Calu3 (cell line): ENCODE measurements around the gene DLGAP1. TPM values are rescaled to one million over a fixed set of nuclear protein-coding genes. Genes with fewer than 3 reads are reported as not detected.

Source experiments
- BruUV-seq: library from RNA; stranded (reverse); fragments of 400-500 nt; replicated peaks from 2 replicates; lab custom pipeline; 2021; lab: Mats Ljungman, UMichigan
- CTCF ChIA-PET: fragments of 300-600 bp; sonication (Branson Sonifier 250); formaldehyde crosslinking; loops from one replicate; lab custom pipeline; 2022; ENCODE audit warnings: antibody characterized with exemption; lab: Charles Lee
- DNase-seq: peaks from one replicate; pipeline ENCODE4 v3.0.0; 2022
- H3K27ac Mint-ChIP-seq: one replicate; pipeline ENCODE4 v1.8.0; 2022; ENCODE audit warnings: mixed read lengths; ENCODE audit not compliant: unreplicated experiment
- H3K27me3 Mint-ChIP-seq: one replicate; pipeline ENCODE4 v1.8.0; 2022; ENCODE audit warnings: mixed read lengths; ENCODE audit not compliant: unreplicated experiment
- H3K36me3 Mint-ChIP-seq: one replicate; pipeline ENCODE4 v1.8.0; 2022; ENCODE audit warnings: mild to moderate bottlenecking, moderate library complexity, mixed read lengths; ENCODE audit not compliant: insufficient read depth, unreplicated experiment
- H3K4me1 Mint-ChIP-seq: one replicate; pipeline ENCODE4 v1.8.0; 2022; ENCODE audit warnings: mild to moderate bottlenecking, low read depth, mixed read lengths; ENCODE audit not compliant: unreplicated experiment
- H3K4me3 Mint-ChIP-seq: one replicate; pipeline ENCODE4 v1.8.0; 2022; ENCODE audit warnings: mild to moderate bottlenecking, low read depth, moderate library complexity, mixed read lengths; ENCODE audit not compliant: unreplicated experiment
- H3K9me3 Mint-ChIP-seq: one replicate; pipeline ENCODE4 v1.8.0; 2022; ENCODE audit warnings: low read depth, mixed read lengths; ENCODE audit not compliant: unreplicated experiment
- intact Hi-C: fragments of 100-400 bp; cut with micrococcal nuclease; formaldehyde crosslinking; loops from one replicate; pipeline ENCODE4 v1.10.0; 2022; ENCODE audit not compliant: unreplicated experiment
- total RNA-seq: library from RNA; stranded (reverse); gene quantifications from 2 replicates; pipeline ENCODE4 v1.2.3, GENCODE V29; 2022
- TF ChIP-seq, protein P1 (sequence below): fragments of 200-600 bp; IDR thresholded peaks from one replicate; pipeline ENCODE4 v1.8.0; 2022; ENCODE audit warnings: antibody characterized with exemption; ENCODE audit not compliant: unreplicated experiment

Gene DLGAP1
- total RNA-seq, 1 experiment from 2014 or later, result 9.0 TPM

DNA sequence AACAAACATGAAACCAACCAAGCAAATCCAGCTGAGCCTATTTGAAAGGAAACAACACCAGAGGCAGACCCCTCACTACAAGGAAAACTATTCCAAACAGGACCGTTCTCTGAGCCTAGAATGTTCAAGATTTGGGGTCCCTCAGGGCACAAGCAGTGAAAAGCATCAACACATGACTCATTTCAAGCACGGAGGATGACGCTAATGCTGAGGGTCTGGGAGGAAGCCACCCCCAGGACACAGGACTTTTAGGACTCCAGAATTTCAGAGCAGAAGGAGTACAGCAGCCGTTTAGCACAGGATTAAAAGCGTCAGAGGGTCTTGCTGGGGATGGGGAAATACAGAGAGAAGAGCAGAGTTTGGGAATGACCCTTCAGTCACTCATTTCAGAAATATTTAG is 168.9 kb downstream of the DLGAP1 start:
- Mint-ChIP-seq H3K9me3 (no peaks in the 10 kb centered on the region), H3K36me3 (no peaks in the 10 kb centered on the region), H3K27me3 (no peaks in the 10 kb centered on the region), H3K27ac (no peak overlapping the region), H3K4me1 (no peaks in the 10 kb centered on the region), H3K4me3 (no peak overlapping the region)
- BruUV-seq, result no TSS peak
- DNase-seq, result no peak
- intact Hi-C loops, result no loop called here
- CTCF ChIA-PET, result no interaction called here
- TF ChIP-seq, protein P1, sequence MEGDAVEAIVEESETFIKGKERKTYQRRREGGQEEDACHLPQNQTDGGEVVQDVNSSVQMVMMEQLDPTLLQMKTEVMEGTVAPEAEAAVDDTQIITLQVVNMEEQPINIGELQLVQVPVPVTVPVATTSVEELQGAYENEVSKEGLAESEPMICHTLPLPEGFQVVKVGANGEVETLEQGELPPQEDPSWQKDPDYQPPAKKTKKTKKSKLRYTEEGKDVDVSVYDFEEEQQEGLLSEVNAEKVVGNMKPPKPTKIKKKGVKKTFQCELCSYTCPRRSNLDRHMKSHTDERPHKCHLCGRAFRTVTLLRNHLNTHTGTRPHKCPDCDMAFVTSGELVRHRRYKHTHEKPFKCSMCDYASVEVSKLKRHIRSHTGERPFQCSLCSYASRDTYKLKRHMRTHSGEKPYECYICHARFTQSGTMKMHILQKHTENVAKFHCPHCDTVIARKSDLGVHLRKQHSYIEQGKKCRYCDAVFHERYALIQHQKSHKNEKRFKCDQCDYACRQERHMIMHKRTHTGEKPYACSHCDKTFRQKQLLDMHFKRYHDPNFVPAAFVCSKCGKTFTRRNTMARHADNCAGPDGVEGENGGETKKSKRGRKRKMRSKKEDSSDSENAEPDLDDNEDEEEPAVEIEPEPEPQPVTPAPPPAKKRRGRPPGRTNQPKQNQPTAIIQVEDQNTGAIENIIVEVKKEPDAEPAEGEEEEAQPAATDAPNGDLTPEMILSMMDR, result no peak

DNA sequence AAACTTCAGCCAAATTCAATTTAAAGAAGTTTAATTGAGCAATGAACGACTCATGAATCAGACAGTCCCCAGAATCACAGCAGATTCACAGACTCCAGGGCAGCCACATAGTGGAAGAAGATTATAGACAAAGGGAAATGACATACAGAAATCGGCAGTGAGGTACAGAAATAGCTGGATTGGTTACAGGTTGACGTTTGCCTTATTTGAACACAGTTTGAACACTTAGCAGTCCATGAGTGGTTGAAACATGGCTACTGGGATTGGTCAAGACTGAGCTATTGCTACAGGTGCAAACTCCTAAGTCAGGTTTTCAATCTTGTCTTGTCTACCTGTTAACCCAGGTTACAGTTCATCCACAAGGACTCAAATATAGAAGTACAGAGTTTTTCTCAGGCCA is 169.6 kb downstream of the DLGAP1 start:
- DNase-seq, result no peak
- Mint-ChIP-seq H3K9me3 (no peaks in the 10 kb centered on the region), H3K27ac (no peak overlapping the region), H3K36me3 (no peaks in the 10 kb centered on the region), H3K4me3 (no peak overlapping the region), H3K27me3 (no peaks in the 10 kb centered on the region), H3K4me1 (no peaks in the 10 kb centered on the region)
- CTCF ChIA-PET, result interaction anchor here (0.8 kb wide), 1 partner anchor 45 kb away, joined by 3 read pairs; no protein-coding TSS in a partner anchor
- no TSS peak for BruUV-seq
- intact Hi-C loops, result no loop called here
- TF ChIP-seq, protein P1, result no peak

GRCh38 chr18:4284528-4284927 is 170.6 kb downstream of the DLGAP1 start:
- Mint-ChIP-seq H3K9me3 (no peaks in the 10 kb centered on the region), H3K27me3 (no peaks in the 10 kb centered on the region), H3K4me3 (no peak overlapping the region), H3K4me1 (no peaks in the 10 kb centered on the region), H3K27ac (no peak overlapping the region), H3K36me3 (no peaks in the 10 kb centered on the region)
- no TSS peak for BruUV-seq
- TF ChIP-seq, protein P1, result no peak
- peak; percentile 34 for DNase-seq
- CTCF ChIA-PET, result interaction anchor here (0.6 kb wide), 1 partner anchor 461 kb away, joined by 4 read pairs; no protein-coding TSS in a partner anchor
- intact Hi-C loops, result no loop called here

GRCh38 chr18:4283746-4284291 is 171.3 kb downstream of the DLGAP1 start:
- Mint-ChIP-seq H3K4me1 (no peaks in the 10 kb centered on the region), H3K27ac (no peak overlapping the region), H3K9me3 (no peaks in the 10 kb centered on the region), H3K4me3 (no peak overlapping the region), H3K27me3 (no peaks in the 10 kb centered on the region), H3K36me3 (no peaks in the 10 kb centered on the region)
- TF ChIP-seq, protein P1, result no peak
- no peak for DNase-seq
- CTCF ChIA-PET, result interaction anchor here (0.6 kb wide), 1 partner anchor 462 kb away, joined by 4 read pairs; no protein-coding TSS in a partner anchor
- intact Hi-C loops, result no loop called here
- BruUV-seq, result no TSS peak
